ENCODE results near the gene HLA-DQB2.
"Not testable (repeated sequence)": the region's sequence is repeated elsewhere in the genome, so short reads cannot be mapped to it uniquely, and the experiment has no call there.

HLA-DQB2 gene

GRCh38 chr6:32752580-32752979, 10.8 kb downstream of the HLA-DQB2 start:
- DNase-seq (ENCODE audit: low read depth in 1 of 2, low spot score in 1 of 2): no peak

GRCh38 chr6:32745649-32746048, 17.7 kb downstream of the HLA-DQB2 start:
- not testable (repeated sequence) for DNase-seq (ENCODE audit: low read depth in 1 of 2, low spot score in 1 of 2)

- DNase-seq (ENCODE audit: low read depth in 1 of 2, low spot score in 1 of 2): no peak
Observed at GRCh38 chr6:32744776-32745175, 18.6 kb downstream of the HLA-DQB2 start.

GRCh38 chr6:32742374-32742773, 21.0 kb downstream of the HLA-DQB2 start:
- DNase-seq (ENCODE audit: low read depth in 1 of 2, low spot score in 1 of 2): no peak

GRCh38 chr6:32741031-32741960, 22.0 kb downstream of the HLA-DQB2 start, which contains the start of gene HLA-DQA2:
Gene HLA-DQA2, plus strand, starts transcription at chr6:32741391. Its CDS starts 53 bp downstream, at chr6:32741444.
- no peak for DNase-seq (ENCODE audit: low read depth in 1 of 2, low spot score in 1 of 2)

GRCh38 chr6:32738126-32738525, 25.2 kb downstream of the HLA-DQB2 start:
- no peak for DNase-seq (ENCODE audit: low read depth in 1 of 2, low spot score in 1 of 2)

- DNase-seq (ENCODE audit: low read depth in 1 of 2, low spot score in 1 of 2): no peak
Observed at GRCh38 chr6:32718879-32719278, 44.5 kb downstream of the HLA-DQB2 start.

GRCh38 chr6:32716396-32716795, 46.9 kb downstream of the HLA-DQB2 start:
- DNase-seq (ENCODE audit: low read depth in 1 of 2, low spot score in 1 of 2): no peak

- DNase-seq (ENCODE audit: low read depth in 1 of 2, low spot score in 1 of 2): no peak
Observed at GRCh38 chr6:32713241-32713640, 50.1 kb downstream of the HLA-DQB2 start.

- no peak for DNase-seq (ENCODE audit: low read depth in 1 of 2, low spot score in 1 of 2)
Observed at GRCh38 chr6:32709625-32710024, 53.7 kb downstream of the HLA-DQB2 start.

All from activated CD4-positive, alpha-beta T cell treated with anti-CD3 and anti-CD28 coated beads, Interleukin-2, amount 50 U/mL, for 24 hours (primary cell).